Mammary epithelial cell (primary cell): ENCODE results near the gene SLC6A13.

Experiments used
- CTCF ChIP-seq, 2 donors: IDR thresholded peaks in 1 of 2; conservative IDR thresholded peaks in 1 of 2; 2 replicates each; pipeline ENCODE4 v1.5.1; 2011 to 2012; ENCODE audit warnings: inconsistent platforms in 2 of 2, low read length in 2 of 2, mild to moderate bottlenecking in 2 of 2, control low read depth in 1 of 2, low read depth in 1 of 2; ENCODE audit not compliant: insufficient read depth in 1 of 2; ENCODE audit errors: extremely low read depth in 1 of 2
- EZH2 ChIP-seq: IDR thresholded peaks from 2 replicates; pipeline ENCODE4 v1.6.1; 2012; ENCODE audit warnings: low read length, inconsistent platforms, borderline replicate concordance

- TF ChIP-seq EZH2 (no peak), CTCF (conservative IDR thresholded peaks at IDR 0.05 in 1 of 2, IDR thresholded peaks at IDR 0.05 in 1 of 2; ENCODE audit: extremely low read depth in 1 of 2, insufficient read depth in 1 of 2, low read depth in 1 of 2, low read length in 2 of 2) (no peak)
These were observed 54.8 kb downstream of the SLC6A13 start for GRCh38 chr12:207804-208203.
